HFFc6 (cell line): ENCODE data around the gene SIK2. TPM values are rescaled to one million over a fixed set of nuclear protein-coding genes. Genes with fewer than 3 reads are reported as not detected.

Source experiments
- DNase-seq: peaks from one replicate; pipeline ENCODE4 v3.0.0-alpha.2; 2018
- H3K27ac Mint-ChIP-seq: 2 replicates; pipeline ENCODE4 v1.8.0; 2020; ENCODE audit warnings: mild to moderate bottlenecking, mixed read lengths
- H3K27me3 Mint-ChIP-seq: 2 replicates; pipeline ENCODE4 v1.8.0; 2021; ENCODE audit warnings: mild to moderate bottlenecking, moderate library complexity, mixed read lengths; ENCODE audit not compliant: insufficient read depth
- H3K36me3 Mint-ChIP-seq: 2 replicates; pipeline ENCODE4 v1.8.0; 2021; ENCODE audit warnings: low read depth, mixed read lengths
- H3K4me1 Mint-ChIP-seq: 2 replicates; pipeline ENCODE4 v1.8.0; 2020; ENCODE audit warnings: low read depth, mixed read lengths
- H3K4me3 Mint-ChIP-seq: 2 replicates; pipeline ENCODE4 v1.8.0; 2020; ENCODE audit warnings: mild to moderate bottlenecking, moderate library complexity, mixed read lengths
- H3K9me3 Mint-ChIP-seq: 2 replicates; pipeline ENCODE4 v1.8.0; 2020; ENCODE audit warnings: mild to moderate bottlenecking, mixed read lengths
- total RNA-seq, 6 experiments: library from RNA; stranded (reverse); fragmentation: NEBNext Ultra II Directional; extraction: Animal tissue kit (Norgen Biotek cat#: 25700); gene quantifications; 2 replicates in 1 of 6; 3 replicates in 5 of 6; pipeline ENCODE4 v1.2.3, GENCODE V29; 2021
- TF ChIP-seq, protein P1 (sequence below): fragments of 200-600 bp; sonication (generic); IDR thresholded peaks from 2 replicates; pipeline ENCODE4 v1.5.0; 2021; ENCODE audit warnings: antibody characterized with exemption, mild to moderate bottlenecking

SIK2 gene
- total RNA-seq, 6 experiments from 2014 or later = 15.4 to 25.5 (median 18.0) TPM

DNA sequence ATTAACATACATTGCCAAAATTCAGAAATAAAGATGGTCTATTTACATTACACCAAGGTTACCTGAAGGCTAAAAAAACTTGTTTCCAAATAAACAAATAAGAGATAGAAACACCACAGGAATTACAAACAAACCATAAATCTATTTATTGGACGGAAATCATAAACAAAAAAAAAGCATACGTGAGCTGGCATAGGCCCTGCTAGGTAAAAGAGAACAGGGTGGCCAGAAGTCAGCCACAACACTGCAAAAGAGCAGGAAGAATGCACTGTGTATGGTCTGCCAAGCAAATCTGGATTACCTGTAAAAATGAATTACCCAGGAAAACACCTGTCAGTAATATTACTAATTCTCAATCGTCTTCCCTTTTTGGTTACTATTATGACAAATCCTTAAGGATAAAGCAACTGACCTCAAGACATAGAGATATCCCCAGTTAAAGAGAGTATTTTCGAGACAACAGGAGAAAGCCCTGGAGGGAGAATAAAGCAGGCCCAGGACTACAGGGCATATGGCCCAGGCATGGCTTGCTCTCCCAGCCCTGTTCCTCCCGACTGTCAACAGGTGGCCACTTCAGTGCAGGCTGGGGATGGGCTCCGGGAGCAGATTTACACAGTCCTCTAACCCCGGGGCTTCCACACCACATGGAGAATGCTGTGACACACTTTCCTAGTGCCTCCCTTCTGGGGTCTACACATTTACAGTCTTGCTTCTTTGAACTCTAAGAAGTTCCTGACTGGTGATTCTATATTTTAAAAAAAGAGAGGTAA, 146.0 kb downstream of the SIK2 start:
- Mint-ChIP-seq H3K4me1 (peaks cover 51% of the 10 kb centered on the region), H3K27me3 (no peaks in the 10 kb centered on the region; the same call in 1 of the 2 replicates), H3K36me3 (peaks cover 61% of the 10 kb centered on the region), H3K4me3 (no peak overlapping the region), H3K27ac (peak overlapping the region; percentile 20), H3K9me3 (no peaks in the 10 kb centered on the region)
- TF ChIP-seq, protein P1, sequence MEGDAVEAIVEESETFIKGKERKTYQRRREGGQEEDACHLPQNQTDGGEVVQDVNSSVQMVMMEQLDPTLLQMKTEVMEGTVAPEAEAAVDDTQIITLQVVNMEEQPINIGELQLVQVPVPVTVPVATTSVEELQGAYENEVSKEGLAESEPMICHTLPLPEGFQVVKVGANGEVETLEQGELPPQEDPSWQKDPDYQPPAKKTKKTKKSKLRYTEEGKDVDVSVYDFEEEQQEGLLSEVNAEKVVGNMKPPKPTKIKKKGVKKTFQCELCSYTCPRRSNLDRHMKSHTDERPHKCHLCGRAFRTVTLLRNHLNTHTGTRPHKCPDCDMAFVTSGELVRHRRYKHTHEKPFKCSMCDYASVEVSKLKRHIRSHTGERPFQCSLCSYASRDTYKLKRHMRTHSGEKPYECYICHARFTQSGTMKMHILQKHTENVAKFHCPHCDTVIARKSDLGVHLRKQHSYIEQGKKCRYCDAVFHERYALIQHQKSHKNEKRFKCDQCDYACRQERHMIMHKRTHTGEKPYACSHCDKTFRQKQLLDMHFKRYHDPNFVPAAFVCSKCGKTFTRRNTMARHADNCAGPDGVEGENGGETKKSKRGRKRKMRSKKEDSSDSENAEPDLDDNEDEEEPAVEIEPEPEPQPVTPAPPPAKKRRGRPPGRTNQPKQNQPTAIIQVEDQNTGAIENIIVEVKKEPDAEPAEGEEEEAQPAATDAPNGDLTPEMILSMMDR = no peak
- no peak for DNase-seq

DNA sequence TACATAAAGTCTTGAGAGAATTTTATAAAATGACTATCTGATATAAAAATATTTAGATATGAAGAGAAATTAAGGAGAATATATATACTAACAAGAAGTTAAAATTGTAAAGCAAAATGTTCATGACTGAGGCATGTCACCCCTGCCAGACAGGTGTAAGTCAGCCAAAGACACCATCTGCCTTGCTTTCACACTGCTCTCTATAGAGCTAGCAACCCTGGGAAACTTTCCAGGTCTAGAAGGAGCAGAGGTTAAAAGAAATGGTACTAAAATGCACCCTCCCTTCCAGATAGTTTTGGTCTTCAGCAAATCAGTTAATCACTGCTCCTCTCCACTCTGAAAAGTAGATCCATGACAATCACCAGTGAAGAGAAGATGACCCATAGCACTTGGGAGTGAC, 147.4 kb downstream of the SIK2 start:
- Mint-ChIP-seq H3K4me3 (no peak overlapping the region), H3K27me3 (no peaks in the 10 kb centered on the region; the same call in 1 of the 2 replicates), H3K27ac (no peak overlapping the region; the same call in 1 of the 2 replicates), H3K9me3 (no peaks in the 10 kb centered on the region), H3K4me1 (peaks cover 39% of the 10 kb centered on the region), H3K36me3 (peaks cover 57% of the 10 kb centered on the region)
- no peak for DNase-seq
- TF ChIP-seq, protein P1 = no peak

GRCh38 chr11:111756097-111756496, 153.8 kb downstream of the SIK2 start:
- no peaks in the 10 kb centered on the region for H3K9me3 Mint-ChIP-seq
- TF ChIP-seq, protein P1 = no peak
- H3K27me3 Mint-ChIP-seq = no peaks in the 10 kb centered on the region; the same call in 1 of the 2 replicates
- peak overlapping the region; percentile 36; the same call in 1 of the 2 replicates for H3K27ac Mint-ChIP-seq
- no peak for DNase-seq
- H3K4me1 Mint-ChIP-seq = peaks cover 14% of the 10 kb centered on the region
- H3K4me3 Mint-ChIP-seq = no peak overlapping the region
- peaks cover 52% of the 10 kb centered on the region for H3K36me3 Mint-ChIP-seq

- Mint-ChIP-seq H3K4me3 (0 out of 2 replicates have a peak overlapping the region, but pooled peaks have one; percentile 40), H3K4me1 (peaks cover 30% of the 10 kb centered on the region), H3K27me3 (no peaks in the 10 kb centered on the region), H3K9me3 (no peaks in the 10 kb centered on the region), H3K36me3 (peaks cover 60% of the 10 kb centered on the region), H3K27ac (peak overlapping the region; percentile 60)
- TF ChIP-seq, protein P1 = no peak
- no peak for DNase-seq
Observed at GRCh38 chr11:111759376-111759775, 157.1 kb downstream of the SIK2 start.

- TF ChIP-seq, protein P1 = no peak
- H3K27ac Mint-ChIP-seq = peak overlapping the region; percentile 60
- H3K4me1 Mint-ChIP-seq = peaks cover 35% of the 10 kb centered on the region
- H3K4me3 Mint-ChIP-seq = 0 out of 2 replicates have a peak overlapping the region, but pooled peaks have one; percentile 40
- H3K9me3 Mint-ChIP-seq = no peaks in the 10 kb centered on the region
- no peaks in the 10 kb centered on the region for H3K27me3 Mint-ChIP-seq
- peaks cover 64% of the 10 kb centered on the region for H3K36me3 Mint-ChIP-seq
- DNase-seq = peak; percentile 11
Observed at GRCh38 chr11:111759778-111760407, 157.6 kb downstream of the SIK2 start.
